ENCODE data around the gene OR5A2.
"Not testable (repeated sequence)": the region's sequence is repeated elsewhere in the genome, so short reads cannot be mapped to it uniquely, and the experiment has no call there.

The OR5A2 gene

GRCh38 chr11:59401262-59401552 lies 25.0 kb downstream of the OR5A2 start:
- in situ Hi-C loops (cut with HindIII; ENCODE audit: low sequenced_read_pairs) = no loop called here
- DNase-seq (ENCODE audit: low read depth, low spot score) = no peak
- TF ChIP-seq CTCF (IDR thresholded peaks at IDR 0.05; ENCODE audit: low read depth, low read length) = no peak
- H3K4me3 ChIP-seq (ENCODE audit: low read depth, low read length) = no peak overlapping the region

GRCh38 chr11:59400461-59401261 lies 25.6 kb downstream of the OR5A2 start:
- DNase-seq (ENCODE audit: low read depth, low spot score) = no peak
- no peak overlapping the region for H3K4me3 ChIP-seq (ENCODE audit: low read depth, low read length)
- in situ Hi-C loops (cut with HindIII; ENCODE audit: low sequenced_read_pairs) = no loop called here
- no peak for TF ChIP-seq CTCF (IDR thresholded peaks at IDR 0.05; ENCODE audit: low read depth, low read length)

- no peak for TF ChIP-seq CTCF (IDR thresholded peaks at IDR 0.05; ENCODE audit: low read depth, low read length)
- in situ Hi-C loops (cut with HindIII; ENCODE audit: low sequenced_read_pairs) = no loop called here
- no peak for DNase-seq (ENCODE audit: low read depth, low spot score)
- H3K4me3 ChIP-seq (ENCODE audit: low read depth, low read length) = no peak overlapping the region
These were observed 32.0 kb downstream of the OR5A2 start for GRCh38 chr11:59394186-59394585.

- no peak for DNase-seq (ENCODE audit: low read depth, low spot score)
- H3K4me3 ChIP-seq (ENCODE audit: low read depth, low read length) = no peak overlapping the region
- TF ChIP-seq CTCF (IDR thresholded peaks at IDR 0.05; ENCODE audit: low read depth, low read length) = no peak
- in situ Hi-C loops (cut with HindIII; ENCODE audit: low sequenced_read_pairs) = no loop called here
These were observed 45.8 kb downstream of the OR5A2 start for GRCh38 chr11:59380263-59381059.

- H3K4me3 ChIP-seq (ENCODE audit: low read depth, low read length); in situ Hi-C loops (cut with HindIII; ENCODE audit: low sequenced_read_pairs); DNase-seq (ENCODE audit: low read depth, low spot score): not testable (repeated sequence)
These were observed 53.9 kb downstream of the OR5A2 start for GRCh38 chr11:59372324-59372723.

- no peak for TF ChIP-seq CTCF (IDR thresholded peaks at IDR 0.05; ENCODE audit: low read depth, low read length)
- in situ Hi-C loops (cut with HindIII; ENCODE audit: low sequenced_read_pairs) = no loop called here
- no peak for DNase-seq (ENCODE audit: low read depth, low spot score)
These were observed 57.8 kb downstream of the OR5A2 start for GRCh38 chr11:59368238-59369022.

More at GRCh38 chr11:59368238-59369022, 57.8 kb downstream of the OR5A2 start:
- H3K4me3 ChIP-seq (ENCODE audit: low read depth, low read length) = no peak overlapping the region

Measured in astrocyte of the spinal cord (primary cell).